ENCODE results near the gene ST3GAL6.

- no peak for TF ChIP-seq RAD21 (IDR thresholded peaks at IDR 0.05; ENCODE audit: low read length)
- no peak for TF ChIP-seq CTCF (conservative IDR thresholded peaks at IDR 0.05; ENCODE audit: low read depth, low read length)
- TF ChIP-seq BHLHE40 (IDR thresholded peaks at IDR 0.05; ENCODE audit: low read depth, low read length): no peak
- TF ChIP-seq MAZ (IDR thresholded peaks at IDR 0.05; ENCODE audit: borderline replicate concordance, low read depth, low read length): no peak
- TF ChIP-seq POLR2A (IDR thresholded peaks at IDR 0.05; ENCODE audit: low read depth, low read length): no peak
- no peak for TF ChIP-seq USF2 (IDR thresholded peaks at IDR 0.05; ENCODE audit: low read depth, low read length)
- TF ChIP-seq MAFK (IDR thresholded peaks at IDR 0.05; ENCODE audit: low read depth, low read length): no peak
- TF ChIP-seq MXI1 (IDR thresholded peaks at IDR 0.05; ENCODE audit: borderline replicate concordance, low read depth, low read length): no peak
- no peak for TF ChIP-seq CEBPB (IDR thresholded peaks at IDR 0.05; ENCODE audit: low read depth, low read length)
- no peak for TF ChIP-seq ELK1 (IDR thresholded peaks at IDR 0.05; ENCODE audit: borderline replicate concordance, low read depth, low read length)
Observed at GRCh38 chr3:98731720-98732285, 31.3 kb upstream of the ST3GAL6 start.

Data from IMR-90 (cell line).